Testis (tissue), 3 donors: ENCODE data around the gene RABGGTA. TPM values are rescaled to one million over a fixed set of nuclear protein-coding genes. Genes with fewer than 3 reads are reported as not detected.

Source experiments
- DNase-seq: peaks from one replicate; pipeline ENCODE4 v3.0.0-alpha.2; 2019
- H3K27ac ChIP-seq, 2 donors: fragments of 200-600 bp; sonication (generic); one replicate each; pipeline ENCODE4 v1.5.1; 2019
- H3K27me3 ChIP-seq: fragments of 200-600 bp; sonication (generic); one replicate; pipeline ENCODE4 v1.5.1; 2019
- H3K36me3 ChIP-seq: fragments of 200-600 bp; sonication (generic); one replicate; pipeline ENCODE4 v1.5.1; 2017; ENCODE audit warnings: low read depth; ENCODE audit errors: missing control alignments
- H3K4me1 ChIP-seq: fragments of 200-600 bp; sonication (generic); one replicate; pipeline ENCODE4 v1.5.1; 2019
- H3K4me3 ChIP-seq, 2 donors: fragments of 200-600 bp; sonication (generic); one replicate each; pipeline ENCODE4 v1.5.1; 2017 to 2019
- H3K9me3 ChIP-seq: fragments of 200-600 bp; sonication (generic); one replicate; pipeline ENCODE4 v1.5.1; 2017
- CTCF ChIP-seq, 3 experiments: fragments of 450-650 bp in 2 of 3; fragments of 200-600 bp in 1 of 3; sonication (generic) in 1 of 3; IDR thresholded peaks; one replicate each; pipeline ENCODE4 v1.5.1; 2016 to 2019; ENCODE audit warnings: antibody characterized with exemption in 3 of 3, mild to moderate bottlenecking in 2 of 3, moderate library complexity in 1 of 3
- POLR2A ChIP-seq: fragments of 450-650 bp; IDR thresholded peaks from one replicate; pipeline ENCODE4 v1.6.1; 2017; ENCODE audit warnings: antibody characterized with exemption, mild to moderate bottlenecking, moderate library complexity
- WGBS, 2 donors: methylation state at CpG; one replicate each; pipeline ENCODE4 v1.1.5; 2018; 5-methylcytosine and 5-hydroxymethylcytosine counted together
- intact Hi-C: fragments of 100-400 bp; cut with DNase I; formaldehyde crosslinking; loops from one replicate; pipeline ENCODE4 v1.15.1; 2023; ENCODE audit warnings: low total_unique reads
- polyA plus RNA-seq: library from polyadenylated mRNA; stranded (reverse); fragments of 350-450 nt; fragmentation: Illumina TruSeq; extraction: RNeasy Lipid Tissue Mini Kit (QIAGEN cat#74804); gene quantifications from one replicate; pipeline ENCODE4 v1.2.3, GENCODE V29; 2014; ENCODE audit warnings: low read depth, low replicate concordance; ENCODE audit not compliant: insufficient read depth
- total RNA-seq, 2 donors: library from RNA; depleted of rRNA; stranded (reverse); fragments of >200 nt; gene quantifications; one replicate each; pipeline ENCODE4 v1.2.3, GENCODE V29; 2016

Gene RABGGTA
- total and polyA plus RNA-seq, 3 donors from 2014 or later, result 33.5 to 90.2 (median 70.9) TPM

- no peak for DNase-seq
- Histone ChIP-seq H3K27me3 (no peaks in the 10 kb centered on the region), H3K4me3 (peak overlapping the region; percentile 75 to 91), H3K27ac (peak overlapping the region in 1 of 2 donors; percentile 82), H3K36me3 (no peaks in the 10 kb centered on the region), H3K9me3 (no peaks in the 10 kb centered on the region), H3K4me1 (peaks cover 19% of the 10 kb centered on the region)
- TF ChIP-seq POLR2A (no peak), CTCF (IDR thresholded peaks at IDR 0.05) (no peak)
- intact Hi-C loops, result no loop called here
- 52 to 55% methylated on average over 2 of the region's 2 CpGs for WGBS, 2 donors
Observed at GRCh38 chr14:24233538-24233866, 37.9 kb downstream of the RABGGTA start.

DNA sequence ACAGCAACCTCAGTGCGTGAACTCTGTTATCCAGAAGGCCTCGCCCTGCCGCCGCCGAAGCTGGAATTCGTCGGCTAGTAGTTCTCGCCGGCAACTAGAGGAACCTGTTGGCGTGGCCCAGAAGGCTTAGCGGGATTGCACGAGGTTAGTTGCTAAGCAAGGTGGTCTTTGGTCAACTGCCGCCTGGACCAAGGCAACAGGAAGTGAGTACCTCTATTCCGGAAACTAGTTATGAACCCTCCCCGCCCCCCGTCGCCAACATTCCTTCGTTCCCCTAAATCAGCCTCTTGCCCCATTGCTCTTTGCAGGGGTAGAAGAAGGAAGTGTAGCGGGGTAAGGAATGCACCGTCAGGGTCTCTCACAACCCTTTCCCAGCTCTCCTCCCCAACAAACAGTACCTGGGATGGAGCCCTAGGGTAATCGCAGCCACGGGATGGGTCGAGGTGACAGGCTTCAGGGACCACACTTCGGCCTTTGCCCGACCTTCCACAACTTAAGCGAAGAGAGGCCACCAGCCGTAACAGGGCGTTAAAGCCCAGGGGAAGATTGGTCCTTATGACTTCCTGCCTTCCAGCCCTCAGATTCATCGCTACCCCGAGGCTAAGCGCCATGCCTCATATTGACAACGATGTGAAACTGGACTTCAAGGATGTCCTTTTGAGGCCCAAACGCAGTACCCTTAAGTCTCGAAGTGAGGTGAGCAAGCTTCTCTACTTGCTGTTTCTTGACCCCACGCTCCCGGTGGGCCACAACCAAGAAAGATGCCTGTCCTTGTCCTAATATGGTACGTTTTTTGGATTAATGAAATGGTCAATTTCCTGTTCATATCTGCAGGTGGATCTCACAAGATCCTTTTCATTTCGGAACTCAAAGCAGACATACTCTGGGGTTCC lies 38.5 kb downstream of the RABGGTA start, which contains the start of gene GMPR2:
Gene GMPR2, plus strand, starts transcription at position 285 of the 893 bp plus-strand sequence. Its CDS starts 325 bp downstream, at position 610.
- no peaks in the 10 kb centered on the region for H3K36me3 ChIP-seq
- peaks cover 19% of the 10 kb centered on the region for H3K4me1 ChIP-seq
- peak within 1 kb of the TSS; percentile 75 to 91 for H3K4me3 ChIP-seq
- 2 to 3% methylated on average over 37 to 38 of the region's 38 CpGs for WGBS, 2 donors
- no peak for DNase-seq
- H3K27me3 ChIP-seq, result no peaks in the 10 kb centered on the region
- intact Hi-C loops, result no loop called here
- H3K27ac ChIP-seq, result peak within 1 kb of the TSS; percentile 72 to 82
- TF ChIP-seq CTCF (IDR thresholded peaks at IDR 0.05), result no peak
- no peak for TF ChIP-seq POLR2A
- no peaks in the 10 kb centered on the region for H3K9me3 ChIP-seq

DNA sequence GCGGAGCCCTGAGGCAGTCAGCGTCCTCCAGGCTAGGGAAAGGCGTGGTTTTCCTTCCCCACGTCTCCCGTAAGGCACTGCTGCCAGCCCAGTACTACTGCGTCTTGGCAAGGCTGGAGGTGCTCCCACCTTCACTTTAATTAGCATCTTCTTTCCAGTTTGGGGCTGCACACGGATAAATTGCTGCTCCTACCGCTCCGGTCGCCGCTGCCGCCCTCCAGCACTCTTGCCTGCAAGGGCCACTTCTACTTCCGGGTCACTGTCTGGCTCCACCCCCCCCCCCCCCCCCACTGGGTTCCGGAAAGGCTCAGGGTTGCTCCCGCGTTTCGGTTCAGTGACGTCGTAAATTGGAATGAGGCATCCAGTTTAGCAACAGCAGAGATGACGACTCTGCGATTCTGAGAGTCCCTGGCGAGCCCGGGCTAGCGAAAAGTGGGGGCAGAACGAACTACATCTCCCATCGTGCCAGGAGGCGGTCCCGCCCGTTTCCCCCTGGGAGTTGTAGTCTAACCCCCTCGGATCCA lies 39.2 kb downstream of the RABGGTA start, which contains the start of gene NEDD8:
Gene NEDD8, minus strand, starts transcription at position 247 of the 524 bp plus-strand sequence. Its CDS starts 100 bp downstream, at position 147.
- intact Hi-C loops, result no loop called here
- H3K4me3 ChIP-seq, result peak within 1 kb of the TSS; percentile 75 to 91

GRCh38 chr14:24231263-24232120 lies 39.9 kb downstream of the RABGGTA start:
- Histone ChIP-seq H3K4me1 (peaks cover 19% of the 10 kb centered on the region), H3K36me3 (no peaks in the 10 kb centered on the region), H3K27ac (peak overlapping the region; percentile 72 to 82), H3K27me3 (no peaks in the 10 kb centered on the region), H3K9me3 (no peaks in the 10 kb centered on the region), H3K4me3 (peak overlapping the region; percentile 75 to 91)
- intact Hi-C loops, result no loop called here
- WGBS, 2 donors, result 7 to 9% methylated on average over 21 to 23 of the region's 23 CpGs
- TF ChIP-seq CTCF (IDR thresholded peaks at IDR 0.05) (no peak), POLR2A (no peak)
- DNase-seq, result no peak

More for the DNA sequence above, 39.2 kb downstream of the RABGGTA start, which contains the start of gene NEDD8:
- TF ChIP-seq CTCF (IDR thresholded peaks at IDR 0.05) (no peak), POLR2A (no peak)
- WGBS, 2 donors, result 0 to 2% methylated on average over 14 to 30 of the region's 30 CpGs
- no peaks in the 10 kb centered on the region for H3K27me3 ChIP-seq
- H3K27ac ChIP-seq, result peak within 1 kb of the TSS; percentile 72 to 82
- DNase-seq, result peak; percentile 94
- no peaks in the 10 kb centered on the region for H3K36me3 ChIP-seq
- peaks cover 19% of the 10 kb centered on the region for H3K4me1 ChIP-seq
- no peaks in the 10 kb centered on the region for H3K9me3 ChIP-seq
